ENCODE measurements around the gene TSHZ3. TPM values are rescaled to one million over a fixed set of nuclear protein-coding genes. Genes with fewer than 3 reads are reported as not detected.
A peak's percentile ranks its signal among the peaks of the same experiment; 100 is the strongest.

TSHZ3 gene
- total RNA-seq, 1 donor = 7.6 TPM

DNA sequence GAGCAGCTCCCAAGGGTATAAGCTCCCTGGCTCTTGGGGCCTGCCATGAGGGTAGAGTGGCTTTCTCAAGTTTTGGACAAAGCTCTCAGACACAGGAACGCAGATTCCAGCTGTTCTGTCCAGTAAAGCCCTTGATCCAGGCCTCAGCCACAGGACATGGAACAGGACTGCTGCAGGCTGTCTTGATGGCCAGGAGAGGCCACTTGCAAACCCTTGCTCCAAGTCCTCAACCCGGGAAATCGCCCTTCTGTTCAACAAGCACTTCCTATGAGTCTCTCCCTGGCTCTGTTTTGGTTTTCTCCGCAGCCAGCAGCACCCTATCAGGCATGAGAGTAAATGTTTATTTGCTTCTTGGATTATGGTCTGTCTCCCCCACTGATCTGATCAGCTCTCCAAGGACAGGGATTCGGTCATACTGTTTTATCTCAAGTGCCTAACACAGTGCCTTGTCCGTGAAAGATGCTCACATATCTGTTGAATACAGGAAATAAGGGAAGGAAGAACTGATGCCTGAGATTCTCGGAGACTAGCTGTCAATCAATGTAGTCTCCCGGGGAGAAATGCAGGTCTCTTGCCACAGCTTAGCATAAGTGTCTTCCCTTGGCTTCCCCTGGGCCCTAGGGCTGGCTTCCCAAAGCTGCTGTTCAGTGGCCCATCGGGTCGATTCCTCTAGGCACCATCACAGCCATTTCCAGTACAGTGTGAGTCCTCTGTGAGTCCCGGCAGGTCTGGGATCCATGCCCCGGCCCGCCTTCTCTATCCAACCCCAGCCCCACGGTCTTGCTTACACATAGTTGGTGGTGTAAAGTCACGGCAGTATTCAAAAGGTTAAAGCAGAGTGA, 90.8 kb downstream of the TSHZ3 start:
- Histone ChIP-seq H3K4me3 (ENCODE audit: insufficient read depth, low read length) (no peak overlapping the region), H3K27me3 (ENCODE audit: insufficient read depth, low read length) (no peaks in the 10 kb centered on the region), H2AFZ (ENCODE audit: low read length) (no peak overlapping the region), H3K79me2 (ENCODE audit: insufficient read depth, low read length) (no peaks in the 10 kb centered on the region), H3K4me2 (ENCODE audit: insufficient read depth, low read length) (no peak overlapping the region), H3K36me3 (ENCODE audit: insufficient read depth, low read length) (no peaks in the 10 kb centered on the region), H3K4me1 (ENCODE audit: insufficient read depth, low read length) (peaks cover 3% of the 10 kb centered on the region), H3K27ac (ENCODE audit: low read depth, low read length) (no peak overlapping the region), H3K9me3 (ENCODE audit: low read depth, low read length) (no peaks in the 10 kb centered on the region), H4K20me1 (ENCODE audit: insufficient read depth, low read length) (no peaks in the 10 kb centered on the region)
- TF ChIP-seq, protein P1, sequence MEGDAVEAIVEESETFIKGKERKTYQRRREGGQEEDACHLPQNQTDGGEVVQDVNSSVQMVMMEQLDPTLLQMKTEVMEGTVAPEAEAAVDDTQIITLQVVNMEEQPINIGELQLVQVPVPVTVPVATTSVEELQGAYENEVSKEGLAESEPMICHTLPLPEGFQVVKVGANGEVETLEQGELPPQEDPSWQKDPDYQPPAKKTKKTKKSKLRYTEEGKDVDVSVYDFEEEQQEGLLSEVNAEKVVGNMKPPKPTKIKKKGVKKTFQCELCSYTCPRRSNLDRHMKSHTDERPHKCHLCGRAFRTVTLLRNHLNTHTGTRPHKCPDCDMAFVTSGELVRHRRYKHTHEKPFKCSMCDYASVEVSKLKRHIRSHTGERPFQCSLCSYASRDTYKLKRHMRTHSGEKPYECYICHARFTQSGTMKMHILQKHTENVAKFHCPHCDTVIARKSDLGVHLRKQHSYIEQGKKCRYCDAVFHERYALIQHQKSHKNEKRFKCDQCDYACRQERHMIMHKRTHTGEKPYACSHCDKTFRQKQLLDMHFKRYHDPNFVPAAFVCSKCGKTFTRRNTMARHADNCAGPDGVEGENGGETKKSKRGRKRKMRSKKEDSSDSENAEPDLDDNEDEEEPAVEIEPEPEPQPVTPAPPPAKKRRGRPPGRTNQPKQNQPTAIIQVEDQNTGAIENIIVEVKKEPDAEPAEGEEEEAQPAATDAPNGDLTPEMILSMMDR (IDR thresholded peaks at IDR 0.05; ENCODE audit: extremely low read depth, low read depth, low read length) = no peak
- peak; percentile 44 for DNase-seq (ENCODE audit: insufficient read length, low spot score, missing footprints)

DNA sequence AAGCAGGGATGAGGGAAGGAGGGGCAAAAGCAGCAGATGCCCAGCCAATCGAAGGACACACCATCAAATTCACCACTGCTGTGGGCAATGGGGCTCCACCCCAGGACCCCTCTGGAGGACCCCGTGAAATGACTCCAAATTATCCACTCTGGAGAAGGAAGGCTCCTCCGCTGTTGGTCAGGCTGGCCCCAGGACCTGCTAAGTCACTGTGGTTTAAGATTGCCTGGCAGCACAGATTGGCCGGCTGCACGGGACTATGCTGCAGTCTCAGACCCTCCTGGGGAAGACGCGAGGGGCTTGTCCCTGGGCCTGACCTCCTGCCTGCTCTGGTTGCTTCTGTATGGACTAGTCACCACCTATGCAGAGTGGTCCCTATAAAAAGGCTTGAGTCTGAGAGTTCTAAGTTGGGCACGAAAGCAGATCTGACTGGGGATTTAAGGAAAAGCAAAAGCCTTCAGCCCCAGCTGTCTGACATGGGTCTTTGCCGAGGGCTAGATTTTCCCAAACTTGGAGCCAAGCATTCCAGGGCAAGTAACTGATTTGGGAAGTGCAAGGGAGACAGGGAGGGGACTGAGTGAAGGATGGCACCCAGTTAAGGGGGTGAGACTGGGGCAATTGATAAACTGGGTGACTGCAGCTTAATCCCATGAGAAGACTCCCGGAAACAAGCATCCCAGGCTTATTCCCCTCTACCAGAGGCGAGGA, 91.7 kb downstream of the TSHZ3 start:
- Histone ChIP-seq H3K9me3 (ENCODE audit: low read depth, low read length) (no peaks in the 10 kb centered on the region), H3K27ac (ENCODE audit: low read depth, low read length) (no peak overlapping the region), H3K79me2 (ENCODE audit: insufficient read depth, low read length) (no peaks in the 10 kb centered on the region), H3K27me3 (ENCODE audit: insufficient read depth, low read length) (no peaks in the 10 kb centered on the region), H3K4me3 (ENCODE audit: insufficient read depth, low read length) (no peak overlapping the region), H4K20me1 (ENCODE audit: insufficient read depth, low read length) (no peaks in the 10 kb centered on the region), H3K36me3 (ENCODE audit: insufficient read depth, low read length) (no peaks in the 10 kb centered on the region), H2AFZ (ENCODE audit: low read length) (no peak overlapping the region), H3K4me2 (ENCODE audit: insufficient read depth, low read length) (no peak overlapping the region), H3K4me1 (ENCODE audit: insufficient read depth, low read length) (no peaks in the 10 kb centered on the region)
- TF ChIP-seq, protein P1 (IDR thresholded peaks at IDR 0.05; ENCODE audit: extremely low read depth, low read depth, low read length) = no peak
- peak; percentile 65 for DNase-seq (ENCODE audit: insufficient read length, low spot score, missing footprints)

DNA sequence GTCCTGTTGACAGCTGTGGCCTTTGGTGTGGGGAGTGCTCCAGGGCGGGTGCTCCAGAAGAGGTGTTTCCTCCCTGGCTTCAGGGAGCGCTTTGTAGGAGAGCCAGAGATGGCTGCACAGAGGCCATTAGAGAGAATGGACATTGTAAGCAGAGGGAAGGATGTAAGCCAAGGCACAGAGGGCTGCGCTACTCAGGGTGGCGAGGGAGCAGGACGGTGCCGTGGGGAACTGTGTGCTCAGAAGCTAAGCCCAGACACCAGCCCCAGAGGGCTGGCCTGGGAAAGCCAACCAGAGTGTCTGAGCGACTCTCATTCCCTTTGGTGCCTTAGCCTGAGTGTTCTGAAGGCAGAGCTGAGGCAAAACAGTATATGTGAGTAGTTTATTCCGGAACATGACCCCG, 92.2 kb downstream of the TSHZ3 start:
- Histone ChIP-seq H3K4me2 (ENCODE audit: insufficient read depth, low read length) (no peak overlapping the region), H3K27me3 (ENCODE audit: insufficient read depth, low read length) (no peaks in the 10 kb centered on the region), H3K79me2 (ENCODE audit: insufficient read depth, low read length) (no peaks in the 10 kb centered on the region), H3K9me3 (ENCODE audit: low read depth, low read length) (no peaks in the 10 kb centered on the region), H3K36me3 (ENCODE audit: insufficient read depth, low read length) (no peaks in the 10 kb centered on the region), H4K20me1 (ENCODE audit: insufficient read depth, low read length) (no peaks in the 10 kb centered on the region), H3K27ac (ENCODE audit: low read depth, low read length) (no peak overlapping the region), H3K4me1 (ENCODE audit: insufficient read depth, low read length) (no peaks in the 10 kb centered on the region), H3K4me3 (ENCODE audit: insufficient read depth, low read length) (no peak overlapping the region), H2AFZ (ENCODE audit: low read length) (no peak overlapping the region)
- TF ChIP-seq, protein P1 (IDR thresholded peaks at IDR 0.05; ENCODE audit: extremely low read depth, low read depth, low read length) = no peak
- peak; percentile 35 for DNase-seq (ENCODE audit: insufficient read length, low spot score, missing footprints)

DNA sequence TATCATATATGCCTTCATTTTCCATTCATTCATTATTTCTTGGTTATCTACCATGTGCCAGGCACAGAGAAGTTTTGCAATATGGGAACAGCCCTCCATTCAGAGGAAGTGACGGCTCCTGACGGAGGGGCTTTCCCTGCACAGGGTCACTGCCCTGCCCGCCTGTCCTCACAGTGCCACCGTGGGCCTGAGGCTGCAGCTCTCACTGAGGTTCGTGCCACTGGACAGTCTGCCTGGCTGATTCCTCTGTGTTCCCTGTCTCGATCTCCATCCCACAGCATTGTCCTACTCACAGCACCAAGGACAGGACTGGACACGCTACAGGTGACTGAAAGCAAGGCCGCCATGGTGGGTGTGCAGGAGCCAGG, 92.7 kb downstream of the TSHZ3 start:
- no peaks in the 10 kb centered on the region for H4K20me1 ChIP-seq (ENCODE audit: insufficient read depth, low read length)
- H3K27me3 ChIP-seq (ENCODE audit: insufficient read depth, low read length) = no peaks in the 10 kb centered on the region
- H2AFZ ChIP-seq (ENCODE audit: low read length) = no peak overlapping the region
- H3K79me2 ChIP-seq (ENCODE audit: insufficient read depth, low read length) = no peaks in the 10 kb centered on the region
- H3K36me3 ChIP-seq (ENCODE audit: insufficient read depth, low read length) = no peaks in the 10 kb centered on the region
- no peaks in the 10 kb centered on the region for H3K9me3 ChIP-seq (ENCODE audit: low read depth, low read length)
- H3K4me2 ChIP-seq (ENCODE audit: insufficient read depth, low read length) = no peak overlapping the region
- TF ChIP-seq, protein P1 (IDR thresholded peaks at IDR 0.05; ENCODE audit: extremely low read depth, low read depth, low read length) = no peak
- peak; percentile 39 for DNase-seq (ENCODE audit: insufficient read length, low spot score, missing footprints)
- no peak overlapping the region for H3K27ac ChIP-seq (ENCODE audit: low read depth, low read length)
- H3K4me3 ChIP-seq (ENCODE audit: insufficient read depth, low read length) = no peak overlapping the region
- no peaks in the 10 kb centered on the region for H3K4me1 ChIP-seq (ENCODE audit: insufficient read depth, low read length)

Data from osteoblast (primary cell).